Measurements from ENCODE around the gene CACNB1. TPM values are rescaled to one million over a fixed set of nuclear protein-coding genes. Genes with fewer than 3 reads are reported as not detected.
A peak's percentile ranks its signal among the peaks of the same experiment; 100 is the strongest.
"Not testable (repeated sequence)": the region's sequence is repeated elsewhere in the genome, so short reads cannot be mapped to it uniquely, and the experiment has no call there.

Gene CACNB1
- total RNA-seq, 2 donors from 2014 or later = 21.4 to 21.9 TPM

- DNase-seq = no peak
- no peak for ATAC-seq
- H3K27ac Mint-ChIP-seq = peak overlapping the region; percentile 37
- H3K4me1 Mint-ChIP-seq = peaks cover 16% of the 10 kb centered on the region
- no peaks in the 10 kb centered on the region for H3K36me3 Mint-ChIP-seq (ENCODE audit: low read depth)
- H3K4me3 Mint-ChIP-seq = no peak overlapping the region
- no peaks in the 10 kb centered on the region for H3K9me3 ChIP-seq (ENCODE audit: control insufficient read depth, low read length, poor library complexity, severe bottlenecking)
- H3K27me3 Mint-ChIP-seq = peaks cover 12% of the 10 kb centered on the region
Observed at GRCh38 chr17:39145143-39145542, 52.3 kb downstream of the CACNB1 start.

- Mint-ChIP-seq H3K27me3 (peaks cover 4% of the 10 kb centered on the region), H3K4me1 (peaks cover 8% of the 10 kb centered on the region), H3K27ac (peak overlapping the region; percentile 37), H3K36me3 (ENCODE audit: low read depth) (no peaks in the 10 kb centered on the region), H3K4me3 (no peak overlapping the region)
- H3K9me3 ChIP-seq (ENCODE audit: control insufficient read depth, low read length, poor library complexity, severe bottlenecking) = no peaks in the 10 kb centered on the region
- no peak for DNase-seq
- no peak for ATAC-seq
Observed at GRCh38 chr17:39144416-39144840, 53.0 kb downstream of the CACNB1 start.

- H3K9me3 ChIP-seq (ENCODE audit: control insufficient read depth, low read length, poor library complexity, severe bottlenecking) = no peaks in the 10 kb centered on the region
- Mint-ChIP-seq H3K27ac (no peak overlapping the region), H3K27me3 (no peaks in the 10 kb centered on the region), H3K4me1 (peaks cover 4% of the 10 kb centered on the region), H3K36me3 (ENCODE audit: low read depth) (no peaks in the 10 kb centered on the region), H3K4me3 (no peak overlapping the region)
- ATAC-seq = no peak
- no peak for DNase-seq
Observed at GRCh38 chr17:39143552-39144093, 53.8 kb downstream of the CACNB1 start.

- DNase-seq = no peak
- no peak overlapping the region for H3K4me3 Mint-ChIP-seq
- H3K36me3 Mint-ChIP-seq (ENCODE audit: low read depth) = no peaks in the 10 kb centered on the region
- no peak for ATAC-seq
- H3K27ac Mint-ChIP-seq = no peak overlapping the region
- no peaks in the 10 kb centered on the region for H3K9me3 ChIP-seq (ENCODE audit: control insufficient read depth, low read length, poor library complexity, severe bottlenecking)
- H3K4me1 Mint-ChIP-seq = peaks cover 3% of the 10 kb centered on the region
- H3K27me3 Mint-ChIP-seq = no peaks in the 10 kb centered on the region
Observed at GRCh38 chr17:39141915-39142664, 55.4 kb downstream of the CACNB1 start.

GRCh38 chr17:39141294-39141693 lies 56.2 kb downstream of the CACNB1 start:
- no peak overlapping the region for H3K4me3 Mint-ChIP-seq
- H3K9me3 ChIP-seq (ENCODE audit: control insufficient read depth, low read length, poor library complexity, severe bottlenecking) = no peaks in the 10 kb centered on the region
- DNase-seq (no peak), ATAC-seq (no peak)
- peak overlapping the region; percentile 2 for H3K27ac Mint-ChIP-seq
- H3K27me3 Mint-ChIP-seq = no peaks in the 10 kb centered on the region
- peaks cover 3% of the 10 kb centered on the region for H3K4me1 Mint-ChIP-seq
- peaks cover 3% of the 10 kb centered on the region for H3K36me3 Mint-ChIP-seq (ENCODE audit: low read depth)

GRCh38 chr17:39139561-39139960 lies 57.9 kb downstream of the CACNB1 start:
- ATAC-seq (no peak), DNase-seq (no peak)
- H3K36me3 Mint-ChIP-seq (ENCODE audit: low read depth) = peaks cover 3% of the 10 kb centered on the region
- peaks cover 3% of the 10 kb centered on the region for H3K4me1 Mint-ChIP-seq
- no peaks in the 10 kb centered on the region for H3K27me3 Mint-ChIP-seq
- no peak overlapping the region for H3K27ac Mint-ChIP-seq
- no peak overlapping the region for H3K4me3 Mint-ChIP-seq
- no peaks in the 10 kb centered on the region for H3K9me3 ChIP-seq (ENCODE audit: control insufficient read depth, low read length, poor library complexity, severe bottlenecking)

GRCh38 chr17:39139161-39139511 lies 58.3 kb downstream of the CACNB1 start:
- no peak overlapping the region for H3K4me3 Mint-ChIP-seq
- no peak for DNase-seq
- no peaks in the 10 kb centered on the region for H3K27me3 Mint-ChIP-seq
- H3K4me1 Mint-ChIP-seq = peaks cover 3% of the 10 kb centered on the region
- ATAC-seq = no peak
- H3K27ac Mint-ChIP-seq = no peak overlapping the region
- H3K36me3 Mint-ChIP-seq (ENCODE audit: low read depth) = peaks cover 3% of the 10 kb centered on the region
- H3K9me3 ChIP-seq (ENCODE audit: control insufficient read depth, low read length, poor library complexity, severe bottlenecking) = no peaks in the 10 kb centered on the region

- no peak for DNase-seq
- H3K4me3 Mint-ChIP-seq = no peak overlapping the region
- no peaks in the 10 kb centered on the region for H3K9me3 ChIP-seq (ENCODE audit: control insufficient read depth, low read length, poor library complexity, severe bottlenecking)
- H3K27ac Mint-ChIP-seq = no peak overlapping the region
- no peaks in the 10 kb centered on the region for H3K27me3 Mint-ChIP-seq
- peaks cover 3% of the 10 kb centered on the region for H3K4me1 Mint-ChIP-seq
- H3K36me3 Mint-ChIP-seq (ENCODE audit: low read depth) = peaks cover 3% of the 10 kb centered on the region
- ATAC-seq = no peak
Observed at GRCh38 chr17:39138431-39139160, 58.9 kb downstream of the CACNB1 start.

- H3K36me3 Mint-ChIP-seq (ENCODE audit: low read depth) = peaks cover 3% of the 10 kb centered on the region
- H3K27ac Mint-ChIP-seq = no peak overlapping the region
- DNase-seq (no peak), ATAC-seq (no peak)
- no peak overlapping the region for H3K4me3 Mint-ChIP-seq
- H3K27me3 Mint-ChIP-seq = no peaks in the 10 kb centered on the region
- no peaks in the 10 kb centered on the region for H3K9me3 ChIP-seq (ENCODE audit: control insufficient read depth, low read length, poor library complexity, severe bottlenecking)
- H3K4me1 Mint-ChIP-seq = peaks cover 3% of the 10 kb centered on the region
Observed at GRCh38 chr17:39134878-39135277, 62.6 kb downstream of the CACNB1 start.

- no peaks in the 10 kb centered on the region for H3K9me3 ChIP-seq (ENCODE audit: control insufficient read depth, low read length, poor library complexity, severe bottlenecking)
- peaks cover 3% of the 10 kb centered on the region for H3K36me3 Mint-ChIP-seq (ENCODE audit: low read depth)
- no peak for ATAC-seq
- H3K4me3 Mint-ChIP-seq = no peak overlapping the region
- H3K4me1 Mint-ChIP-seq = no peaks in the 10 kb centered on the region
- no peak for DNase-seq
- no peak overlapping the region for H3K27ac Mint-ChIP-seq
- no peaks in the 10 kb centered on the region for H3K27me3 Mint-ChIP-seq
Observed at GRCh38 chr17:39132192-39132610, 65.3 kb downstream of the CACNB1 start.

- Mint-ChIP-seq H3K4me3 (no peak overlapping the region), H3K27me3 (no peaks in the 10 kb centered on the region), H3K4me1 (no peaks in the 10 kb centered on the region), H3K27ac (peak overlapping the region; percentile 45), H3K36me3 (ENCODE audit: low read depth) (peaks cover under 1% of the 10 kb centered on the region)
- no peak for DNase-seq
- H3K9me3 ChIP-seq (ENCODE audit: control insufficient read depth, low read length, poor library complexity, severe bottlenecking) = no peaks in the 10 kb centered on the region
- no peak for ATAC-seq
Observed at GRCh38 chr17:39131616-39132015, 65.9 kb downstream of the CACNB1 start.

GRCh38 chr17:39130205-39130604 lies 67.3 kb downstream of the CACNB1 start:
- no peaks in the 10 kb centered on the region for H3K9me3 ChIP-seq (ENCODE audit: control insufficient read depth, low read length, poor library complexity, severe bottlenecking)
- Mint-ChIP-seq H3K27ac (no peak overlapping the region), H3K27me3 (no peaks in the 10 kb centered on the region), H3K4me1 (peaks cover under 1% of the 10 kb centered on the region), H3K36me3 (ENCODE audit: low read depth) (no peaks in the 10 kb centered on the region), H3K4me3 (no peak overlapping the region)
- DNase-seq (no peak), ATAC-seq (no peak)

GRCh38 chr17:39129544-39129943 lies 67.9 kb downstream of the CACNB1 start:
- H3K4me1 Mint-ChIP-seq; H3K27ac Mint-ChIP-seq; ATAC-seq; DNase-seq; H3K9me3 ChIP-seq (ENCODE audit: control insufficient read depth, low read length, poor library complexity, severe bottlenecking); H3K27me3 Mint-ChIP-seq; H3K4me3 Mint-ChIP-seq; H3K36me3 Mint-ChIP-seq (ENCODE audit: low read depth): not testable (repeated sequence)

Data from T-helper 17 cell (primary cell).